GM10266 (cell line): ENCODE measurements around the gene EIF3L.
A peak's percentile ranks its signal among the peaks of the same experiment; 100 is the strongest.
"Not testable (repeated sequence)": the region's sequence is repeated elsewhere in the genome, so short reads cannot be mapped to it uniquely, and the experiment has no call there.

Source experiments
- DNase-seq: peaks from one replicate; pipeline ENCODE4 v3.0.0; 2012; ENCODE audit errors: extremely low spot score
- CTCF ChIP-seq: IDR thresholded peaks from 2 replicates; pipeline ENCODE4 v1.5.1; 2012; ENCODE audit warnings: mild to moderate bottlenecking, low read depth; ENCODE audit not compliant: control insufficient read depth, insufficient read depth; ENCODE audit errors: missing control alignments

The EIF3L gene

GRCh38 chr22:37849089-37849751, at the start of gene EIF3L:
EIF3L (plus strand) TSS chr22:37849419; CDS start chr22:37849450, 31 bp downstream.
- TF ChIP-seq CTCF: no peak
- DNase-seq: peak; percentile 91

- not testable (repeated sequence) for DNase-seq
Measured at GRCh38 chr22:37799979-37800378, 49.2 kb upstream of the EIF3L start.

- DNase-seq: no peak
- no peak for TF ChIP-seq CTCF
Measured at GRCh38 chr22:37801946-37802309, 47.3 kb upstream of the EIF3L start.

GRCh38 chr22:37802310-37803194, 46.7 kb upstream of the EIF3L start:
- peak; percentile 64 for DNase-seq
- TF ChIP-seq CTCF: no peak

- TF ChIP-seq CTCF: no peak
- peak; percentile 52 for DNase-seq
Measured at GRCh38 chr22:37803195-37803638, 46.0 kb upstream of the EIF3L start.

GRCh38 chr22:37803639-37804351, 45.4 kb upstream of the EIF3L start:
- no peak for DNase-seq
- no peak for TF ChIP-seq CTCF

- no peak for DNase-seq
- no peak for TF ChIP-seq CTCF
Measured at GRCh38 chr22:37804352-37804880, 44.8 kb upstream of the EIF3L start.
